ENCODE measurements around the gene ENTHD1.

DNA sequence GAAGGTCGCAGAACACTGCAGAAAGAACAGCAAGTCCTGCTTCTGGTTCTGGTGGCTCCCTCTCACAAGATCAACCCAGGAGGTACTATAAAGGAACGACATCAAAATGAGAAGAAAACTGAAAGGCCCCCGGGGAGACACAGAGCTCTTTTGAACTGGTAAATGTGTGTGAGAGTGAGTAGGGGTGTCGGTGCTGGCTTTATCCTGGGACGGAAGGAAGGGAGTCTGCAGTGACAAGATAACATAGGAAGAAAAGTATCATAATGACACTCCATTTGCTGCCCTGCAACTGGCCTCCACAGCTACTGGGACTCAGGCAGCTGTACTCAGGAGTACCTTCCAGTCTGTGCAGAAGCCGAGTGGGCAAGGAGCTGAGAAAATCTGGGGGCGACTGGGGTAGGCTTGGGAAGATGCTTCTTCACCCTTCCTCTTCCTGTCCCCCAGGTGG lies 60.9 kb downstream of the ENTHD1 start:
- TF ChIP-seq GABPA (IDR thresholded peaks at IDR 0.05; ENCODE audit: borderline replicate concordance, insufficient read depth, low read length) = no peak
- TF ChIP-seq, protein P1, sequence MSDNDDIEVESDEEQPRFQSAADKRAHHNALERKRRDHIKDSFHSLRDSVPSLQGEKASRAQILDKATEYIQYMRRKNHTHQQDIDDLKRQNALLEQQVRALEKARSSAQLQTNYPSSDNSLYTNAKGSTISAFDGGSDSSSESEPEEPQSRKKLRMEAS (IDR thresholded peaks at IDR 0.05) = no peak
- TF ChIP-seq, protein P2, sequence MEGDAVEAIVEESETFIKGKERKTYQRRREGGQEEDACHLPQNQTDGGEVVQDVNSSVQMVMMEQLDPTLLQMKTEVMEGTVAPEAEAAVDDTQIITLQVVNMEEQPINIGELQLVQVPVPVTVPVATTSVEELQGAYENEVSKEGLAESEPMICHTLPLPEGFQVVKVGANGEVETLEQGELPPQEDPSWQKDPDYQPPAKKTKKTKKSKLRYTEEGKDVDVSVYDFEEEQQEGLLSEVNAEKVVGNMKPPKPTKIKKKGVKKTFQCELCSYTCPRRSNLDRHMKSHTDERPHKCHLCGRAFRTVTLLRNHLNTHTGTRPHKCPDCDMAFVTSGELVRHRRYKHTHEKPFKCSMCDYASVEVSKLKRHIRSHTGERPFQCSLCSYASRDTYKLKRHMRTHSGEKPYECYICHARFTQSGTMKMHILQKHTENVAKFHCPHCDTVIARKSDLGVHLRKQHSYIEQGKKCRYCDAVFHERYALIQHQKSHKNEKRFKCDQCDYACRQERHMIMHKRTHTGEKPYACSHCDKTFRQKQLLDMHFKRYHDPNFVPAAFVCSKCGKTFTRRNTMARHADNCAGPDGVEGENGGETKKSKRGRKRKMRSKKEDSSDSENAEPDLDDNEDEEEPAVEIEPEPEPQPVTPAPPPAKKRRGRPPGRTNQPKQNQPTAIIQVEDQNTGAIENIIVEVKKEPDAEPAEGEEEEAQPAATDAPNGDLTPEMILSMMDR (IDR thresholded peaks at IDR 0.05; ENCODE audit: control extremely low read depth in 1 of 3, insufficient read depth in 1 of 3, low read depth in 1 of 3, low read length in 3 of 3) = no peak
- no peak for TF ChIP-seq RAD21 (IDR thresholded peaks at IDR 0.05 in 1 of 2, conservative IDR thresholded peaks at IDR 0.05 in 1 of 2; ENCODE audit: low read depth in 2 of 2, low read length in 2 of 2)
- TF ChIP-seq KDM4A (IDR thresholded peaks at IDR 0.05; ENCODE audit: low read depth, low read length, severe bottlenecking) = no peak
- no peak for TF ChIP-seq BRCA1 (IDR thresholded peaks at IDR 0.05; ENCODE audit: low read depth, low read length)
- TF ChIP-seq, protein P3, sequence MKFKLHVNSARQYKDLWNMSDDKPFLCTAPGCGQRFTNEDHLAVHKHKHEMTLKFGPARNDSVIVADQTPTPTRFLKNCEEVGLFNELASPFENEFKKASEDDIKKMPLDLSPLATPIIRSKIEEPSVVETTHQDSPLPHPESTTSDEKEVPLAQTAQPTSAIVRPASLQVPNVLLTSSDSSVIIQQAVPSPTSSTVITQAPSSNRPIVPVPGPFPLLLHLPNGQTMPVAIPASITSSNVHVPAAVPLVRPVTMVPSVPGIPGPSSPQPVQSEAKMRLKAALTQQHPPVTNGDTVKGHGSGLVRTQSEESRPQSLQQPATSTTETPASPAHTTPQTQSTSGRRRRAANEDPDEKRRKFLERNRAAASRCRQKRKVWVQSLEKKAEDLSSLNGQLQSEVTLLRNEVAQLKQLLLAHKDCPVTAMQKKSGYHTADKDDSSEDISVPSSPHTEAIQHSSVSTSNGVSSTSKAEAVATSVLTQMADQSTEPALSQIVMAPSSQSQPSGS (IDR thresholded peaks at IDR 0.05; ENCODE audit: low read length) = no peak

Measured in H1 (cell line).